Neural progenitor cell (in vitro differentiated cells): ENCODE measurements around the gene EEF1A1. TPM values are rescaled to one million over a fixed set of nuclear protein-coding genes. Genes with fewer than 3 reads are reported as not detected.

Experiments
- DNase-seq: peaks from one replicate; pipeline ENCODE4 v3.0.0-alpha.2; 2016; ENCODE audit warnings: low spot score
- H2AFZ ChIP-seq: fragments of 200-600 bp; sonication (generic); replicated peaks from 2 replicates; pipeline ENCODE4 v1.6.1; 2016; ENCODE audit warnings: antibody characterized with exemption
- H3F3A ChIP-seq: fragments of 200-600 bp; sonication (generic); 2 replicates; pipeline ENCODE4 v1.6.1; 2016; ENCODE audit warnings: antibody characterized with exemption, low read depth
- H3K27ac ChIP-seq: fragments of 200-600 bp; sonication (generic); 2 replicates; pipeline ENCODE4 v1.5.1; 2016; ENCODE audit warnings: mild to moderate bottlenecking
- H3K27me3 ChIP-seq: fragments of 200-600 bp; sonication (generic); 2 replicates; pipeline ENCODE4 v1.6.1; 2016; ENCODE audit warnings: mild to moderate bottlenecking, moderate library complexity
- H3K36me3 ChIP-seq: fragments of 200-600 bp; sonication (generic); 2 replicates; pipeline ENCODE4 v1.5.1; 2016
- H3K4me1 ChIP-seq: fragments of 200-600 bp; sonication (generic); 2 replicates; pipeline ENCODE4 v1.6.1; 2016; ENCODE audit warnings: mixed run types
- H3K4me2 ChIP-seq: fragments of 200-600 bp; sonication (generic); 2 replicates; pipeline ENCODE4 v1.6.1; 2016
- H3K4me3 ChIP-seq: fragments of 200-600 bp; sonication (generic); 2 replicates; pipeline ENCODE4 v1.5.1; 2016
- H3K79me2 ChIP-seq: fragments of 200-600 bp; sonication (generic); 2 replicates; pipeline ENCODE4 v1.6.1; 2016; ENCODE audit warnings: low read depth
- H3K9ac ChIP-seq: fragments of 200-600 bp; sonication (generic); 2 replicates; pipeline ENCODE4 v1.6.1; 2016
- H3K9me3 ChIP-seq: fragments of 200-600 bp; sonication (generic); 2 replicates; pipeline ENCODE4 v1.5.1; 2016; ENCODE audit warnings: low read depth
- H4K20me1 ChIP-seq: fragments of 200-600 bp; sonication (generic); 2 replicates; pipeline ENCODE4 v1.6.1; 2016; ENCODE audit warnings: low read depth
- H3K27ac Mint-ChIP-seq: 3 replicates; pipeline ENCODE4 v1.8.0; 2021; ENCODE audit warnings: mixed read lengths
- H3K27me3 Mint-ChIP-seq: 2 replicates; pipeline ENCODE4 v1.8.0; 2022; ENCODE audit warnings: low read depth, mild to moderate bottlenecking, inconsistent platforms, moderate library complexity, mixed read lengths; ENCODE audit not compliant: insufficient read depth
- H3K36me3 Mint-ChIP-seq: 3 replicates; pipeline ENCODE4 v1.8.0; 2021; ENCODE audit warnings: mixed read lengths
- H3K4me1 Mint-ChIP-seq: 3 replicates; pipeline ENCODE4 v1.8.0; 2021; ENCODE audit warnings: mixed read lengths
- H3K4me3 Mint-ChIP-seq: 3 replicates; pipeline ENCODE4 v1.8.0; 2021; ENCODE audit warnings: mild to moderate bottlenecking, moderate library complexity, mixed read lengths
- H3K9me3 Mint-ChIP-seq: 3 replicates; pipeline ENCODE4 v1.8.0; 2020; ENCODE audit warnings: mixed read lengths
- CTCF ChIP-seq: fragments of 200-600 bp; sonication (generic); IDR thresholded peaks from 2 replicates; pipeline ENCODE4 v1.5.1; 2017; ENCODE audit warnings: antibody characterized with exemption, mild to moderate bottlenecking
- EZH2 ChIP-seq: fragments of 200-600 bp; sonication (generic); IDR thresholded peaks from 2 replicates; pipeline ENCODE4 v1.6.1; 2017; ENCODE audit warnings: antibody characterized with exemption, mild to moderate bottlenecking, moderate library complexity
- EZH2phosphoT487 ChIP-seq: fragments of 200-600 bp; sonication (generic); IDR thresholded peaks from 2 replicates; pipeline ENCODE4 v1.6.1; 2017; ENCODE audit warnings: antibody characterized with exemption
- total RNA-seq: library from RNA; depleted of rRNA; stranded (reverse); fragments of >200 nt; gene quantifications from 2 replicates; pipeline ENCODE4 v1.2.3, GENCODE V29; 2015; ENCODE audit warnings: low replicate concordance

Gene EEF1A1
- total RNA-seq, 1 donor from 2014 or later = 19,891 TPM

GRCh38 chr6:73537677-73538076 is 16.8 kb upstream of the EEF1A1 start:
- H3K27me3 ChIP-seq = no peaks in the 10 kb centered on the region
- TF ChIP-seq EZH2phosphoT487 (no peak), CTCF (no peak), EZH2 (no peak)
- Mint-ChIP-seq H3K9me3 (peaks cover 2% of the 10 kb centered on the region), H3K36me3 (no peaks in the 10 kb centered on the region), H3K27me3 (peaks cover 5% of the 10 kb centered on the region), H3K27ac (peak overlapping the region; percentile 26), H3K4me1 (no peaks in the 10 kb centered on the region), H3K4me3 (no peak overlapping the region)
- no peak overlapping the region for H3K4me3 ChIP-seq
- no peak overlapping the region for H2AFZ ChIP-seq
- no peaks in the 10 kb centered on the region for H3K9me3 ChIP-seq
- no peak overlapping the region for H3K9ac ChIP-seq
- H3F3A ChIP-seq = no peaks in the 10 kb centered on the region
- no peak overlapping the region for H3K27ac ChIP-seq
- no peaks in the 10 kb centered on the region for H3K4me1 ChIP-seq
- H4K20me1 ChIP-seq = no peaks in the 10 kb centered on the region
- H3K4me2 ChIP-seq = no peak overlapping the region
- DNase-seq = no peak
- no peaks in the 10 kb centered on the region for H3K79me2 ChIP-seq
- H3K36me3 ChIP-seq = no peaks in the 10 kb centered on the region

- no peaks in the 10 kb centered on the region for H3K27me3 ChIP-seq
- no peak overlapping the region for H3K4me3 ChIP-seq
- no peak overlapping the region for H3K4me3 Mint-ChIP-seq
- H3K79me2 ChIP-seq = no peaks in the 10 kb centered on the region
- H3K4me2 ChIP-seq = no peak overlapping the region
- H3K9me3 ChIP-seq = no peaks in the 10 kb centered on the region
- no peaks in the 10 kb centered on the region for H3K4me1 ChIP-seq
- no peaks in the 10 kb centered on the region for H3F3A ChIP-seq
- no peaks in the 10 kb centered on the region for H3K36me3 Mint-ChIP-seq
- H3K9ac ChIP-seq = no peak overlapping the region
- no peak for DNase-seq
- no peaks in the 10 kb centered on the region for H3K4me1 Mint-ChIP-seq
- H3K27me3 Mint-ChIP-seq = peaks cover 4% of the 10 kb centered on the region
- H3K9me3 Mint-ChIP-seq = no peaks in the 10 kb centered on the region
- H3K36me3 ChIP-seq = no peaks in the 10 kb centered on the region
- no peak for TF ChIP-seq EZH2phosphoT487
- no peak for TF ChIP-seq CTCF
- no peak overlapping the region for H3K27ac Mint-ChIP-seq
- no peaks in the 10 kb centered on the region for H4K20me1 ChIP-seq
- H3K27ac ChIP-seq = no peak overlapping the region
- H2AFZ ChIP-seq = no peak overlapping the region
Measured at GRCh38 chr6:73534628-73535027, 13.8 kb upstream of the EEF1A1 start.

- no peak overlapping the region for H3K4me3 ChIP-seq
- Mint-ChIP-seq H3K36me3 (no peaks in the 10 kb centered on the region), H3K27ac (no peak overlapping the region), H3K27me3 (peaks cover 6% of the 10 kb centered on the region), H3K9me3 (no peaks in the 10 kb centered on the region), H3K4me3 (no peak overlapping the region), H3K4me1 (no peaks in the 10 kb centered on the region)
- no peaks in the 10 kb centered on the region for H3K27me3 ChIP-seq
- no peaks in the 10 kb centered on the region for H3K9me3 ChIP-seq
- H3K9ac ChIP-seq = no peak overlapping the region
- H3F3A ChIP-seq = no peaks in the 10 kb centered on the region
- DNase-seq = no peak
- no peaks in the 10 kb centered on the region for H3K36me3 ChIP-seq
- no peak overlapping the region for H3K4me2 ChIP-seq
- no peak overlapping the region for H3K27ac ChIP-seq
- TF ChIP-seq EZH2phosphoT487 (no peak), EZH2 (no peak), CTCF (no peak)
- no peaks in the 10 kb centered on the region for H3K79me2 ChIP-seq
- no peaks in the 10 kb centered on the region for H3K4me1 ChIP-seq
- H2AFZ ChIP-seq = no peak overlapping the region
- H4K20me1 ChIP-seq = no peaks in the 10 kb centered on the region
Measured at GRCh38 chr6:73532293-73532692, 11.5 kb upstream of the EEF1A1 start.

GRCh38 chr6:73528897-73529296 is 8.1 kb upstream of the EEF1A1 start:
- H3K4me3 ChIP-seq = no peak overlapping the region

More at GRCh38 chr6:73528897-73529296, 8.1 kb upstream of the EEF1A1 start:
- no peak for TF ChIP-seq EZH2
- no peak for TF ChIP-seq CTCF
- no peak for TF ChIP-seq EZH2phosphoT487
- no peaks in the 10 kb centered on the region for H3K27me3 ChIP-seq
- H2AFZ ChIP-seq = no peak overlapping the region
- H3K4me3 Mint-ChIP-seq = no peak overlapping the region
- H3K27ac ChIP-seq = no peak overlapping the region
- H3K27ac Mint-ChIP-seq = no peak overlapping the region
- H4K20me1 ChIP-seq = no peaks in the 10 kb centered on the region
- H3K4me1 Mint-ChIP-seq = no peaks in the 10 kb centered on the region
- H3K4me1 ChIP-seq = no peaks in the 10 kb centered on the region
- no peak overlapping the region for H3K9ac ChIP-seq
- H3K27me3 Mint-ChIP-seq = peaks cover 3% of the 10 kb centered on the region
- H3K36me3 Mint-ChIP-seq = no peaks in the 10 kb centered on the region
- no peaks in the 10 kb centered on the region for H3F3A ChIP-seq
- H3K79me2 ChIP-seq = no peaks in the 10 kb centered on the region
- no peaks in the 10 kb centered on the region for H3K9me3 ChIP-seq
- DNase-seq = no peak
- no peaks in the 10 kb centered on the region for H3K9me3 Mint-ChIP-seq
- H3K36me3 ChIP-seq = no peaks in the 10 kb centered on the region
- H3K4me2 ChIP-seq = no peak overlapping the region
